Pancreas (tissue), 10 donors: ENCODE data around the gene MTA2. TPM values are rescaled to one million over a fixed set of nuclear protein-coding genes. Genes with fewer than 3 reads are reported as not detected.

Source experiments
- ATAC-seq, 4 donors: fragments of 200-7000 bp; cut with Tn5 transposase; one replicate each; pipeline versions ENCODE4 v1.8.0 to v1.9.1; 2020; ENCODE audit warnings: mild to moderate bottlenecking in 4 of 4, moderate library complexity in 4 of 4
- DNase-seq, 6 donors: peaks; one replicate each; pipeline ENCODE4 v3.0.0-alpha.2; 2020
- FAIRE-seq: peaks from 2 replicates; lab custom pipeline; 2012; peaks lifted over from hg19 to GRCh38; lab: Jason Lieb, UNC
- H3K27ac ChIP-seq, 4 donors: fragments of 200-600 bp; sonication (generic); 1 replicate in 3 of 4; 2 replicates in 1 of 4; pipeline versions ENCODE4 v1.5.0 to v1.8.0; 2020
- H3K27me3 ChIP-seq, 4 donors: fragments of 200-600 bp; one replicate each; pipeline ENCODE4 v1.8.0; 2021
- H3K36me3 ChIP-seq, 3 donors: fragments of 200-600 bp; sonication (generic) in 1 of 3; one replicate each; pipeline versions ENCODE4 v1.5.0 to v1.8.0; 2020 to 2021
- H3K4me1 ChIP-seq, 3 donors: fragments of 200-600 bp; one replicate each; pipeline ENCODE4 v1.8.0; 2021
- H3K4me3 ChIP-seq, 4 donors: fragments of 200-600 bp; sonication (generic) in 2 of 4; one replicate each; pipeline versions ENCODE4 v1.5.0 to v1.8.0; 2020 to 2021
- H3K9me3 ChIP-seq, 4 donors: fragments of 200-600 bp; one replicate each; pipeline ENCODE4 v1.8.0; 2021
- CTCF ChIP-seq, 4 donors: fragments of 200-600 bp; sonication (generic) in 3 of 4; IDR thresholded peaks; one replicate each; pipeline versions ENCODE4 v1.5.0 to v1.8.0; 2021; ENCODE audit warnings: antibody characterized with exemption in 4 of 4
- WGBS, 2 donors: extraction: QIAGEN DNeasy Blood & Tissue Kit; methylation state at CpG; one replicate each; pipeline ENCODE4 v1.1.7; 2013; 5-methylcytosine and 5-hydroxymethylcytosine counted together
- intact Hi-C, 3 donors: fragments of 100-400 bp; cut with DNase I; formaldehyde crosslinking; loops; one replicate each; pipeline versions ENCODE4 v1.11.1 to v1.14.2; 2022
- polyA plus RNA-seq, 2 donors: library from polyadenylated mRNA; stranded (reverse); fragments of 200-250 nt; gene quantifications; one replicate each; pipeline ENCODE4 v1.2.3, GENCODE V29; 2013
- total RNA-seq, 6 donors: library from RNA; stranded (reverse); fragmentation: NEBNext Ultra II Directional in 4 of 6; extraction: Animal tissue kit (Norgen Biotek cat#: 25700) in 4 of 6; gene quantifications; one replicate each; pipeline versions ENCODE4 v1.2.1 to v1.2.4, GENCODE V29; 2021 to 2023
- donor health status: healthy with polysubstance abuse.
- donor health status: DM: no; HTN: no; CAD: no; lungs with moderate emphysema.
- donor health status: DM: no; HTN: no; CAD: no.
- donor health status: control.
- donor health status: control.
- donor health status: Bipolar disorder and iron deficiency.
- donor health status: DM: yes; HTN: yes; CAD: no.
- donor health status: DM: no; HTN: no; CAD: no.
- donor health status: DM: no; HTN: no; CAD: no.
- donor health status: DM: yes; HTN: yes; CAD: no.

MTA2 gene
- total and polyA plus RNA-seq, 8 donors, result 14.7 to 42.3 (median 24.4) TPM

DNA sequence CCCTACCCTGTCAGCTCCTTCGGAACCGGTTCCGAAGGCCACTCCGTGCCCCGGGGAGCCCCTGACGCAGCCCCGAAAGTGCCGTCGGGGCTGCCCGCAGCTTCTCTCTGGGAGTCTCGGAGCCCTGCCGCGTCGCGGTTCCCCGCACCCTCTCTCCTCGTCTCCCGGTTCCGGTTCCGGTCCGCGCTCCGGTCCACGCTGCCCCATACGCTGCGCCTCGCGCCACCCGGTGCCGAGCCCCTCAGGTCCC, 618 bp downstream of the MTA2 start:
- peak in 2 of 6 donors; percentile 52 to 77 for DNase-seq
- WGBS, 2 donors, result 0 to 1% methylated on average over 30 of the region's 30 CpGs
- Histone ChIP-seq H3K9me3 (no peaks in the 10 kb centered on the region), H3K4me1 (peaks cover 0 to 14% (median 11%) of the 10 kb centered on the region in 3 donors), H3K27me3 (no peaks in the 10 kb centered on the region), H3K36me3 (peaks cover 0 to 25% (median 18%) of the 10 kb centered on the region in 3 donors), H3K4me3 (peak overlapping the region; percentile 84 to 96 (median 90)), H3K27ac (peak overlapping the region; percentile 74 to 94 (median 88))
- TF ChIP-seq CTCF (IDR thresholded peaks at IDR 0.05), result no peak
- peak; percentile 10 to 37 (median 28) for ATAC-seq
- no peak for FAIRE-seq
- intact Hi-C loops, result no loop called here

DNA sequence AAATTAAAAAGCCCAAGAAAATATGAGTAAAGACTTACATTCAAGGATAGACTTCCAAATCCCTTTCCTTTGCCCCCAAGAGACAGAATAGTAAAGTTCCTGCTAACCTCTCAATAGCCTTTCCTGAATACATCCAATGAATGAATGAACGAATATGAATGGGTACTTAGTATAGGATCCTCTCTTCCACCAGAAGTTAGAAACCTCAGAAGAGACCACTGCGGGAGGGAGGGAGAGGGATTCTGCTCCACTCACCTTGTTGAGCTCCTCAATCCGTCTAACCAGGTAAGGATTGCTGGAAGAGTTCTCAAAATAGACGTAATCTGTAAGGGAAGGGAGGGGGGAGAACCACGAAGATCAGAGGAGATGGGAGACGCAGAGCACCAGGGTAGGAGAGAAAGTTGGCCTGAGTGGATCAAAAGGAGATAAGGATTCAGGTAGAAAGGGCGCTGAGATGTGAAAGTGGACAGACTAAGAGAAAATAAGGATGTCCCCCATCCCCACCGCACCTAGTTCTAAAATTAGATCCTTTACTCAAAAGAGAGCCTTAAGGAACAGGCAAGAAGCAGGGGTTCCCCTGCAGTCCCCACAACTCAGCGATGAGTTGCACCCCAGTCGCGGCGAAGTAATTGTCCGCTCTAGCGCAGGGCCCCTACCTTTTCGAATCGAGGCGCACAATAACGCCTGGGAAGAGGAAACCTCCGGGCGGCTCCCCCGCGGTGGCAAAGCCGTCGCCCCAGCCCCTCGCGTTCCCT, 1.1 kb downstream of the MTA2 start:
- peaks cover 0 to 14% (median 11%) of the 10 kb centered on the region in 3 donors for H3K4me1 ChIP-seq
- 3 to 4% methylated on average over 24 to 26 of the region's 26 CpGs for WGBS, 2 donors
- peak overlapping the region; percentile 74 to 94 (median 88) for H3K27ac ChIP-seq
- peak overlapping the region; percentile 84 to 96 (median 90) for H3K4me3 ChIP-seq
- no peak for DNase-seq
- H3K27me3 ChIP-seq, result no peaks in the 10 kb centered on the region
- FAIRE-seq, result no peak
- peaks cover 0 to 28% (median 23%) of the 10 kb centered on the region in 3 donors for H3K36me3 ChIP-seq
- no peak for ATAC-seq
- TF ChIP-seq CTCF (IDR thresholded peaks at IDR 0.05), result no peak
- H3K9me3 ChIP-seq, result no peaks in the 10 kb centered on the region
- intact Hi-C loops, result no loop called here

DNA sequence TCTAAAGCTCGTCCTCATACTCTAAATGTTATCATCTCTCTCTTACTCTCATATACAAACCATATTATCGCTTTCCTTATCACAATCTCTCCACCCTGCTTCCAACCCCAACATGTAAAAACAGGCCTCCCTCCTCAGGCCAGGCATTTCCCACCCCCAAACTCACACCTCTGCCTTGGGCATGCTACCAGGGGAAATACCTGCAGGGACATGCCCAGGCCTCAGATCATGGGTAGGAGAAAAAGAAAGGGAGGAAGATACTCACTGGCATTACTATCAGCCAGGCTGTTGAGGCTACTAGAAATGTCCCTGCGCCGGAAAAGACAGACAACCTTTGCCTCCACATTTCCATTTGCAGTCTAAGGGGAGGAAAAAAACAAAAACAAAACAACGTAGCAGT, 1.8 kb downstream of the MTA2 start:
- H3K36me3 ChIP-seq, result peaks cover 0 to 30% (median 29%) of the 10 kb centered on the region in 3 donors

DNA sequence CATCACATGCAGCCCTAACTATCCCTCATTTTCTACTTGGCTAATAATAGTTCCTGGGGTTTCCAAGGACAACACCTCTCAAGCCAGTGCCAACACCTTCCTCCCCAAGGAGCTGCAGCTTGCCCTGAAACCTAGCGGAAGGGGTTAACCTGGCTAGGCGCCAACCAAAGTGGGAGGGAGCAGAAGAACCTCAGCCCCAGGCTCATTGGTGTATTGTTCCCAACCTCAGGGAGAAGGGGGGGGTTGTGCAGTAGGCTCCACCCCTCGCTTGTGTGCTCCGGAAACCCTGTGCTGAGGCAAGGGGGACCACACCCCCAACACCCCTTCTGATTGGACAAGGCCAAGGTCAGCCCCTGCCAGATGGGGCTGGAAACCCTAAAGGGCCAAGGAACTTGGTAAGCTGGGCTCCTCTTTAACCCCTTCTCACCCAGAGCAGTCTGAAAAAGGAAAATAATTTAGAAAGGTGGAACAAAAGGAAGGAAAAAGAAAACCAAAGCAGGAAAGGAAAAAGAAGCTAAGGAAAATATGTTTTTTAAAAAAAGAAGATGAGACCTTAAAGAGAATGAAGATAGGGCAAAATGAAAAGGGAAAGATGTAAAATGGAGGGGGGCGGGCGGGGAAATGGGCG, 2.5 kb downstream of the MTA2 start:
- peak overlapping the region in 1 of 4 donors; percentile 1 for H3K27ac ChIP-seq
- no peaks in the 10 kb centered on the region for H3K9me3 ChIP-seq
- no peaks in the 10 kb centered on the region for H3K27me3 ChIP-seq
- TF ChIP-seq CTCF (IDR thresholded peaks at IDR 0.05), result no peak
- H3K4me3 ChIP-seq, result peak overlapping the region in 1 of 4 donors; percentile 96
- intact Hi-C loops, result no loop called here
- ATAC-seq (peak in 3 of 4 donors; percentile 29 to 34 (median 33)), DNase-seq (peak; percentile 72 to 87 (median 82)), FAIRE-seq (no peak)
- WGBS, 2 donors, result 53 to 56% methylated on average over 7 of the region's 7 CpGs
- peaks cover 0 to 37% (median 32%) of the 10 kb centered on the region in 3 donors for H3K36me3 ChIP-seq
- peaks cover 0 to 14% (median 11%) of the 10 kb centered on the region in 3 donors for H3K4me1 ChIP-seq

More for the DNA sequence above, 1.8 kb downstream of the MTA2 start:
- intact Hi-C loops, result no loop called here
- DNase-seq, result no peak
- H3K4me3 ChIP-seq, result peak overlapping the region in 2 of 4 donors; percentile 84 to 96
- peaks cover 0 to 14% (median 11%) of the 10 kb centered on the region in 3 donors for H3K4me1 ChIP-seq
- 63 to 67% methylated on average over 5 of the region's 5 CpGs for WGBS, 2 donors
- TF ChIP-seq CTCF (IDR thresholded peaks at IDR 0.05), result no peak
- no peaks in the 10 kb centered on the region for H3K9me3 ChIP-seq
- H3K27ac ChIP-seq, result peak overlapping the region in 1 of 4 donors; percentile 1
- no peak for ATAC-seq
- no peak for FAIRE-seq
- H3K27me3 ChIP-seq, result no peaks in the 10 kb centered on the region
